ENCODE measurements around the gene UVRAG. TPM values are rescaled to one million over a fixed set of nuclear protein-coding genes. Genes with fewer than 3 reads are reported as not detected.

Gene UVRAG
- total and polyA plus RNA-seq, 2 experiments from 2014 or later, result 21.6 to 34.0 TPM

GRCh38 chr11:75811485-75811884, 3.5 kb upstream of the UVRAG start:
- H3K27ac ChIP-seq, result no peak overlapping the region
- TF ChIP-seq CTCF (IDR thresholded peaks at IDR 0.05; ENCODE audit: low read depth, low read length), result no peak
- peaks cover 12% of the 10 kb centered on the region for H3K4me1 ChIP-seq (ENCODE audit: low read depth)
- H3K4me3 ChIP-seq, result no peak overlapping the region
- no peak for DNase-seq (ENCODE audit: low read depth in 1 of 2, low spot score in 1 of 2)
- no peaks in the 10 kb centered on the region for H3K27me3 ChIP-seq
- H3K9me3 ChIP-seq (ENCODE audit: low read depth), result no peaks in the 10 kb centered on the region
- no peaks in the 10 kb centered on the region for H3K36me3 ChIP-seq

GRCh38 chr11:75812542-75813040, 2.4 kb upstream of the UVRAG start:
- DNase-seq (ENCODE audit: low read depth in 1 of 2, low spot score in 1 of 2), result peak in 1 of 2 donors; percentile 72
- peaks cover 17% of the 10 kb centered on the region for H3K4me1 ChIP-seq (ENCODE audit: low read depth)
- no peak overlapping the region for H3K4me3 ChIP-seq
- H3K9me3 ChIP-seq (ENCODE audit: low read depth), result no peaks in the 10 kb centered on the region
- no peak for TF ChIP-seq CTCF (IDR thresholded peaks at IDR 0.05; ENCODE audit: low read depth, low read length)
- no peaks in the 10 kb centered on the region for H3K27me3 ChIP-seq
- no peaks in the 10 kb centered on the region for H3K36me3 ChIP-seq
- peak overlapping the region; percentile 95 for H3K27ac ChIP-seq

- no peaks in the 10 kb centered on the region for H3K27me3 ChIP-seq
- no peaks in the 10 kb centered on the region for H3K9me3 ChIP-seq (ENCODE audit: low read depth)
- no peak for DNase-seq (ENCODE audit: low read depth in 1 of 2, low spot score in 1 of 2)
- no peaks in the 10 kb centered on the region for H3K36me3 ChIP-seq
- no peak for TF ChIP-seq CTCF (IDR thresholded peaks at IDR 0.05; ENCODE audit: low read depth, low read length)
- H3K4me1 ChIP-seq (ENCODE audit: low read depth), result peaks cover 17% of the 10 kb centered on the region
- peak overlapping the region; percentile 95 for H3K27ac ChIP-seq
- H3K4me3 ChIP-seq, result no peak overlapping the region
These were observed 1.9 kb upstream of the UVRAG start for GRCh38 chr11:75813124-75813523.

GRCh38 chr11:75813622-75814039, 1.4 kb upstream of the UVRAG start:
- H3K4me3 ChIP-seq, result no peak overlapping the region

GRCh38 chr11:75814363-75814676, 690 bp upstream of the UVRAG start:
- Histone ChIP-seq H3K27ac (peak overlapping the region; percentile 95), H3K36me3 (no peaks in the 10 kb centered on the region), H3K9me3 (ENCODE audit: low read depth) (no peaks in the 10 kb centered on the region), H3K4me1 (ENCODE audit: low read depth) (peaks cover 17% of the 10 kb centered on the region), H3K27me3 (no peaks in the 10 kb centered on the region), H3K4me3 (peak overlapping the region; percentile 83)
- DNase-seq (ENCODE audit: low read depth in 1 of 2, low spot score in 1 of 2), result no peak
- no peak for TF ChIP-seq CTCF (IDR thresholded peaks at IDR 0.05; ENCODE audit: low read depth, low read length)

More at GRCh38 chr11:75813622-75814039, 1.4 kb upstream of the UVRAG start:
- no peak for DNase-seq (ENCODE audit: low read depth in 1 of 2, low spot score in 1 of 2)
- Histone ChIP-seq H3K27ac (peak overlapping the region; percentile 95), H3K4me1 (ENCODE audit: low read depth) (peaks cover 17% of the 10 kb centered on the region), H3K27me3 (no peaks in the 10 kb centered on the region), H3K36me3 (no peaks in the 10 kb centered on the region), H3K9me3 (ENCODE audit: low read depth) (no peaks in the 10 kb centered on the region)
- no peak for TF ChIP-seq CTCF (IDR thresholded peaks at IDR 0.05; ENCODE audit: low read depth, low read length)

All from cardiac muscle cell (in vitro differentiated cells and primary cell).